ENCODE data around the gene ADGB.

Gene ADGB

DNA sequence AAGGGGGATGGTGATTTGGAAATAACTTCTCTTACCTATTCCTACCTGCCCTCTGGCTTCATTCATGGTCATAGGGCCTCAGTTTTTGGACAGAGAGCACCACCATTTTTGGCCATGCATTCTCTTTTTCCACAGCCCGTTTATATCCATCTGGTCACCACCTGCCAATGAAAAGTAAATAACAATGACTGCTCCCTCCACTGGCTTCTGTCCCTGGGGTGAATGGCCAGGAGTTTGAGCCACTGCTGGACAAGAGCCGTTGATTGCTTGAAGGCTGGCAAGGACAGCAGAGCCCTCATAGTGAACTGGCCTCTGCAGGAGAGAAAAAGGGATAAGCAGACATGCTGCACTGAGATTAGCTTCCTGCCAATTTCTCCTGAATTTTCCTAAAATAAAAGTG, 261.8 kb downstream of the ADGB start:
- Histone ChIP-seq H3K79me1 (ENCODE audit: low read length) (no peaks in the 10 kb centered on the region), H4K5ac (ENCODE audit: low read length) (no peak overlapping the region), H2AK5ac (ENCODE audit: low read length) (no peak overlapping the region), H4K8ac (ENCODE audit: low read depth, low read length) (no peak overlapping the region), H3K56ac (ENCODE audit: low read length) (no peak overlapping the region), H2BK5ac (ENCODE audit: low read length) (no peak overlapping the region), H2BK120ac (ENCODE audit: low read depth, low read length) (no peak overlapping the region), H3K36me3 (ENCODE audit: control insufficient read depth, insufficient read depth, low read length) (no peaks in the 10 kb centered on the region), H3K18ac (ENCODE audit: low read length) (no peak overlapping the region), H3K27ac (ENCODE audit: low read depth, low read length) (no peak overlapping the region), H3K4me2 (ENCODE audit: low read length) (no peak overlapping the region), H3K9ac (ENCODE audit: low read length) (no peak overlapping the region), H2BK15ac (replicated peaks; ENCODE audit: low read depth) (no peak overlapping the region), H3K4ac (ENCODE audit: low read depth, low read length) (no peak overlapping the region), H3K4me1 (ENCODE audit: control insufficient read depth, low read depth, low read length) (no peaks in the 10 kb centered on the region), H3K79me2 (ENCODE audit: control insufficient read depth, insufficient read depth, low read length) (no peaks in the 10 kb centered on the region), H3K27me3 (ENCODE audit: insufficient read depth, low read length, poor library complexity) (no peaks in the 10 kb centered on the region), H3K23ac (ENCODE audit: low read length) (no peak overlapping the region), H3K4me3 (ENCODE audit: low read length) (no peak overlapping the region)
- DNase-seq, result no peak
- no CpG with 5 or more reads among the region's 2 CpGs for WGBS (ENCODE audit: extremely low coverage, insufficient coverage, low lambda C conversion rate)

DNA sequence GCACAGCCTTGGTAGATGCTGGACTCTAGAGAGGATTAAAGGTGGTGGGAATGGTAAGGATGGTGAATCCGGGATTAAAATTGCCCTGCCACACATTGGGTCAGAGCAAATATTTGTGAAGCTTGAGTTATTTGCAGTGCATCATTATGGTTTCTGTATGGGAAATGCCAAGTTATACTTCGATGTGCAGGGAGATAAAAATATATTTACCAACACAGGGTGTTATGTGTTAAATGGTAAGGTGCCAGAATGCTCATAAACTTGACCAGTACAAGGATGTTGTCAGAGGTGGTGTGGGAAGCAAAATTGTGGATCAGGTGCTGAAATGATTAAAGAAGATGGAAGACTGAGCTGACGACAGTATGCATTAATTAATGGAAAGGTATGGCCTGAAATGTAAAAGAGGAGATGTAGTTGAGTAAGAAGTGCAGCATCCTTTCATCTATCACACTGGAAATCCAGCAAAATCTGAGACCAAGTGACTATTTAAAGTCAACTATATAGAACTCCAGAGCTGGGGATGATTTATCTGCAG, 262.3 kb downstream of the ADGB start:
- no peak overlapping the region for H4K8ac ChIP-seq (ENCODE audit: low read depth, low read length)
- no peak overlapping the region for H3K4me2 ChIP-seq (ENCODE audit: low read length)
- H3K79me1 ChIP-seq (ENCODE audit: low read length), result no peaks in the 10 kb centered on the region
- H2BK120ac ChIP-seq (ENCODE audit: low read depth, low read length), result no peak overlapping the region
- no peak overlapping the region for H3K18ac ChIP-seq (ENCODE audit: low read length)
- H3K56ac ChIP-seq (ENCODE audit: low read length), result no peak overlapping the region
- H3K79me2 ChIP-seq (ENCODE audit: control insufficient read depth, insufficient read depth, low read length), result no peaks in the 10 kb centered on the region
- H3K36me3 ChIP-seq (ENCODE audit: control insufficient read depth, insufficient read depth, low read length), result no peaks in the 10 kb centered on the region
- no peaks in the 10 kb centered on the region for H3K4me1 ChIP-seq (ENCODE audit: control insufficient read depth, low read depth, low read length)
- no peak overlapping the region for H2AK5ac ChIP-seq (ENCODE audit: low read length)
- no peak overlapping the region for H3K4ac ChIP-seq (ENCODE audit: low read depth, low read length)
- H3K27me3 ChIP-seq (ENCODE audit: insufficient read depth, low read length, poor library complexity), result no peaks in the 10 kb centered on the region
- H2BK5ac ChIP-seq (ENCODE audit: low read length), result no peak overlapping the region
- H3K23ac ChIP-seq (ENCODE audit: low read length), result no peak overlapping the region
- H3K4me3 ChIP-seq (ENCODE audit: low read length), result no peak overlapping the region
- no CpG with 5 or more reads among the region's 3 CpGs for WGBS (ENCODE audit: extremely low coverage, insufficient coverage, low lambda C conversion rate)
- H2BK15ac ChIP-seq (replicated peaks; ENCODE audit: low read depth), result no peak overlapping the region
- DNase-seq, result no peak
- H4K5ac ChIP-seq (ENCODE audit: low read length), result no peak overlapping the region
- H3K9ac ChIP-seq (ENCODE audit: low read length), result no peak overlapping the region
- no peak overlapping the region for H3K27ac ChIP-seq (ENCODE audit: low read depth, low read length)

DNA sequence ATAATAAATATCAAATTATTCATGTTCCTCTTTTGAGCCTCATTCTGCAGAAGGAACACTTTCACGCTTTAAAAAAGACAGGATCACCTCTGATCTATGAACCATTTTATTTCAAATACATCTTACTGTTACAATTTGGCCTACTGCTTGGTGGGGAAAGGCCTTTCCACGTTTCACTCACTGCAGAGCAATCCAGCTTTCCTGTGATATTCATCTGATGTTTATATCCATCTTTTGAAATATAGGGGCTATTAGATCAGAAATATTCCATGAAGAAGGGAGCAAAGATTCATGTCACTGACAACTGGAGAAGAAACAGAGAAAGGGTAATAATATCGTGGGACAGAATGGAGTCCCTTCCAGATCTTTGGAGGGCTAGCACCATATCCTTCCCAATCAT, 262.9 kb downstream of the ADGB start:
- Histone ChIP-seq H2BK120ac (ENCODE audit: low read depth, low read length) (no peak overlapping the region), H3K4me3 (ENCODE audit: low read length) (no peak overlapping the region), H3K18ac (ENCODE audit: low read length) (no peak overlapping the region), H2BK5ac (ENCODE audit: low read length) (no peak overlapping the region), H4K8ac (ENCODE audit: low read depth, low read length) (no peak overlapping the region), H3K36me3 (ENCODE audit: control insufficient read depth, insufficient read depth, low read length) (no peaks in the 10 kb centered on the region), H2AK5ac (ENCODE audit: low read length) (no peak overlapping the region), H3K79me1 (ENCODE audit: low read length) (no peaks in the 10 kb centered on the region), H3K4ac (ENCODE audit: low read depth, low read length) (no peak overlapping the region), H3K23ac (ENCODE audit: low read length) (no peak overlapping the region), H3K27ac (ENCODE audit: low read depth, low read length) (no peak overlapping the region), H3K9ac (ENCODE audit: low read length) (no peak overlapping the region), H3K4me2 (ENCODE audit: low read length) (no peak overlapping the region), H3K79me2 (ENCODE audit: control insufficient read depth, insufficient read depth, low read length) (no peaks in the 10 kb centered on the region), H3K56ac (ENCODE audit: low read length) (no peak overlapping the region), H3K27me3 (ENCODE audit: insufficient read depth, low read length, poor library complexity) (no peaks in the 10 kb centered on the region), H2BK15ac (replicated peaks; ENCODE audit: low read depth) (no peak overlapping the region), H3K4me1 (ENCODE audit: control insufficient read depth, low read depth, low read length) (no peaks in the 10 kb centered on the region), H4K5ac (ENCODE audit: low read length) (no peak overlapping the region)
- WGBS (ENCODE audit: extremely low coverage, insufficient coverage, low lambda C conversion rate), result no CpG with 5 or more reads among the region's 3 CpGs
- no peak for DNase-seq

DNA sequence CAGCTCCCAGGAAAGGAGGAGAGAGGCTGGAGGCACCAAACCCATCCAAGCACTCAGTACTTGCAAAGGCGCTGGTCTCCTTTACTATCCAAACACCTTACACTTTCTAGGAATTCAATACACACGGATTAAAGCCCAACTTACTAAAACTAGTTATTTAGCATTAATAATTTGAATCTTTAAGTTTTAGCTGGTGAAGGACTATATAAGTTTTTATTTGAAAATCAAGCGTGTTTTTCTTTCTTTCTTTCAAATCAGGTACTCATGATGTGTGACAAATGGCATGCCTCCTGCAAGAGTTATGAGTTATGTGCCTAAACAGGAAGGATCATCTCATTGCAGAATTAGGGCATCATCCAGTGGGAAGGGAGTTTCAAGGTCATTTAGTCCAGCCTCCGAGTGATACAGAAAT, 263.7 kb downstream of the ADGB start:
- no peaks in the 10 kb centered on the region for H3K4me1 ChIP-seq (ENCODE audit: control insufficient read depth, low read depth, low read length)
- no peak overlapping the region for H3K18ac ChIP-seq (ENCODE audit: low read length)
- no peak overlapping the region for H3K23ac ChIP-seq (ENCODE audit: low read length)
- no peak overlapping the region for H3K4ac ChIP-seq (ENCODE audit: low read depth, low read length)
- H3K27me3 ChIP-seq (ENCODE audit: insufficient read depth, low read length, poor library complexity), result no peaks in the 10 kb centered on the region
- no peak overlapping the region for H3K27ac ChIP-seq (ENCODE audit: low read depth, low read length)
- no peaks in the 10 kb centered on the region for H3K79me2 ChIP-seq (ENCODE audit: control insufficient read depth, insufficient read depth, low read length)
- no peaks in the 10 kb centered on the region for H3K79me1 ChIP-seq (ENCODE audit: low read length)
- no peak overlapping the region for H3K9ac ChIP-seq (ENCODE audit: low read length)
- H2BK120ac ChIP-seq (ENCODE audit: low read depth, low read length), result no peak overlapping the region
- no peak overlapping the region for H3K4me3 ChIP-seq (ENCODE audit: low read length)
- no peak overlapping the region for H3K4me2 ChIP-seq (ENCODE audit: low read length)
- DNase-seq, result no peak
- H3K36me3 ChIP-seq (ENCODE audit: control insufficient read depth, insufficient read depth, low read length), result no peaks in the 10 kb centered on the region
- H3K56ac ChIP-seq (ENCODE audit: low read length), result no peak overlapping the region
- H2AK5ac ChIP-seq (ENCODE audit: low read length), result no peak overlapping the region
- no CpG with 5 or more reads among the region's 4 CpGs for WGBS (ENCODE audit: extremely low coverage, insufficient coverage, low lambda C conversion rate)
- H2BK15ac ChIP-seq (replicated peaks; ENCODE audit: low read depth), result no peak overlapping the region
- no peak overlapping the region for H4K5ac ChIP-seq (ENCODE audit: low read length)
- no peak overlapping the region for H2BK5ac ChIP-seq (ENCODE audit: low read length)
- H4K8ac ChIP-seq (ENCODE audit: low read depth, low read length), result no peak overlapping the region

DNA sequence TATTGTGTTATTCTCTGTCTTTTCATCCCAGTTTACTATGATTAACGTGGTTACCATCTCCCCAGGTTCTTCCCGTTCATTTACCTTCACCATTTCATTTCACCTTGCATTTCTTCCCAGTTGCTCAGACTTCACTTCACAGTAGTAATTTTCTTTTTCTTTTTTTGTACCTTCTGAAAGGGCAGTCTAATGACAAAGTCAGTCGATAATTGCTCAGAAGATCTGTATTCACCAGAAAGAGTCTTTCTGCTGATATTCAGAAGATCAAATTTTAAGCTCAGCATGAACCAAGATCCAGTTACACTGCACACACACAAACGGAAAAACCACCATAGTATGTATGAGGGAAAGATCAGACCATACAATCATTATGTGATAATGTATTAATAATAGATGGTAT, 265.5 kb downstream of the ADGB start:
- Histone ChIP-seq H3K18ac (ENCODE audit: low read length) (no peak overlapping the region), H3K27ac (ENCODE audit: low read depth, low read length) (no peak overlapping the region), H4K8ac (ENCODE audit: low read depth, low read length) (no peak overlapping the region), H3K27me3 (ENCODE audit: insufficient read depth, low read length, poor library complexity) (no peaks in the 10 kb centered on the region), H3K4me1 (ENCODE audit: control insufficient read depth, low read depth, low read length) (no peaks in the 10 kb centered on the region), H2AK5ac (ENCODE audit: low read length) (no peak overlapping the region), H3K23ac (ENCODE audit: low read length) (no peak overlapping the region), H2BK15ac (replicated peaks; ENCODE audit: low read depth) (no peak overlapping the region), H3K4me2 (ENCODE audit: low read length) (no peak overlapping the region), H3K56ac (ENCODE audit: low read length) (no peak overlapping the region), H3K36me3 (ENCODE audit: control insufficient read depth, insufficient read depth, low read length) (no peaks in the 10 kb centered on the region), H3K79me1 (ENCODE audit: low read length) (no peaks in the 10 kb centered on the region), H3K4ac (ENCODE audit: low read depth, low read length) (no peak overlapping the region), H2BK5ac (ENCODE audit: low read length) (no peak overlapping the region), H3K9ac (ENCODE audit: low read length) (no peak overlapping the region), H3K79me2 (ENCODE audit: control insufficient read depth, insufficient read depth, low read length) (no peaks in the 10 kb centered on the region), H3K4me3 (ENCODE audit: low read length) (no peak overlapping the region), H2BK120ac (ENCODE audit: low read depth, low read length) (no peak overlapping the region), H4K5ac (ENCODE audit: low read length) (no peak overlapping the region)
- no CpG with 5 or more reads among the region's 4 CpGs for whole genome bisulfite sequencing (ENCODE audit: extremely low coverage, insufficient coverage, low lambda C conversion rate)
- DNase-seq, result no peak

DNA sequence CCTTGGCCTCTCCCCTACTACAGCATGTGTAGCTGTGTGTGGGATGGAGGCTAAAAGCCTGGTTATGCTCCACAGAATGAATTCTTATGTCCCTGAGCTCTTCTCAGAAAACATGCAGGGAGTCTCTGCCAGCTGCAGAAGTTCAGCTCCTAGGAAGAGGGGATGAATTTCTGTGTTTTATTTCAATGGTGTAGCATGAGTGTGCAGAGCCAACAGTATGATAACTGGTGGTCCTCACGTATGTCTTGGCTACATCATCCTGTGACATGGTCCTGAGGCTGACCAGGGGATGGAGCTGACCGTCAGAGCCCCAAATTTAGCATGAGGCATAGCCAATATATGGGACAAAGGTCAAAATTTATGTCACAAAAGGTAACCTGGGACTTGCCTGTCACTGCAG, 266.1 kb downstream of the ADGB start:
- H3K79me2 ChIP-seq (ENCODE audit: control insufficient read depth, insufficient read depth, low read length), result no peaks in the 10 kb centered on the region
- no peaks in the 10 kb centered on the region for H3K4me1 ChIP-seq (ENCODE audit: control insufficient read depth, low read depth, low read length)
- H3K36me3 ChIP-seq (ENCODE audit: control insufficient read depth, insufficient read depth, low read length), result no peaks in the 10 kb centered on the region
- H2BK15ac ChIP-seq (replicated peaks; ENCODE audit: low read depth), result no peak overlapping the region
- H2BK5ac ChIP-seq (ENCODE audit: low read length), result no peak overlapping the region
- no peak overlapping the region for H3K4me3 ChIP-seq (ENCODE audit: low read length)
- no peak overlapping the region for H3K4me2 ChIP-seq (ENCODE audit: low read length)
- no peak overlapping the region for H4K5ac ChIP-seq (ENCODE audit: low read length)
- no peak for DNase-seq
- no peak overlapping the region for H3K56ac ChIP-seq (ENCODE audit: low read length)
- no CpG with 5 or more reads among the region's 2 CpGs for WGBS (ENCODE audit: extremely low coverage, insufficient coverage, low lambda C conversion rate)
- no peak overlapping the region for H3K4ac ChIP-seq (ENCODE audit: low read depth, low read length)
- H3K9ac ChIP-seq (ENCODE audit: low read length), result no peak overlapping the region
- H2BK120ac ChIP-seq (ENCODE audit: low read depth, low read length), result no peak overlapping the region
- H3K18ac ChIP-seq (ENCODE audit: low read length), result no peak overlapping the region
- H2AK5ac ChIP-seq (ENCODE audit: low read length), result no peak overlapping the region
- H3K27me3 ChIP-seq (ENCODE audit: insufficient read depth, low read length, poor library complexity), result no peaks in the 10 kb centered on the region
- H4K8ac ChIP-seq (ENCODE audit: low read depth, low read length), result no peak overlapping the region
- no peak overlapping the region for H3K27ac ChIP-seq (ENCODE audit: low read depth, low read length)
- no peaks in the 10 kb centered on the region for H3K79me1 ChIP-seq (ENCODE audit: low read length)
- H3K23ac ChIP-seq (ENCODE audit: low read length), result no peak overlapping the region
